ENCODE measurements around the gene THBS1.
A peak's percentile ranks its signal among the peaks of the same experiment; 100 is the strongest.

THBS1 gene

DNA sequence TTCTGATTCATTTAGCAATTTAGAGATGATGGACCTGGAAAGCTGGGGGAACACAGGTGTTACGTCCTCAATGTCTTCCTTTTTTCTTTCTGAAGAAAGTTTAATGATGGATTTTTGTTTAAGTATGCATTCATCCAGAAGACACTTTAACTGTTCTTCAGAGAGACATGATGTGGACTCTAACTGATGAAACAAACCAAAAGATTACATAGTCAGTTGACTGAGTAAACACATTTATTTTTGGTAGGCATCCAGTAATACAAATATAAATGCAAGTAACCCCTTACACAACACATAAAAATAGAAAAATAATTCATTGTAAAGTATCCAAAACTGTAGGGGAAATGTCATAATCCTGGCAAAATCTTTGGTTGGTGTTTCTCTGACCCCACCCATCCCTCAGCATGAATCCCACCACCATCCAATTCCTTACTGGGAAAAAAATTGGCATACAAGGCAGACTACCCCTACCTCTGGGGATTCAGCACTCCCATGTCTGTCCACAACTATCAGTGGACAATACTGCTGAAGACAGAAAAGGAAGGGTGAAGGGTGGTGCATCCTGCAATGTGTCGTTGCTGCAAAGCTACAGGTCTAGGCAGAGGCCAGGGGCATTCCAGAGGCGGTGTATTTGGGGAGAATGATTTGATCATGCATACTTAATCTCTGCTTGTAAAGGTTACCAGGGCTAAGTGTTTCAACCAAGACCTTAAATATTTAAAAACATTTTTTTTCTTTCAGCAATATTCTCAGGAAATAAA is 37.4 kb downstream of the THBS1 start:
- FAIRE-seq: no peak
- DNase-seq (ENCODE audit: insufficient read length, low spot score): no peak
- no peak for TF ChIP-seq POLR2A (IDR thresholded peaks at IDR 0.05; ENCODE audit: low read depth, low read length)

DNA sequence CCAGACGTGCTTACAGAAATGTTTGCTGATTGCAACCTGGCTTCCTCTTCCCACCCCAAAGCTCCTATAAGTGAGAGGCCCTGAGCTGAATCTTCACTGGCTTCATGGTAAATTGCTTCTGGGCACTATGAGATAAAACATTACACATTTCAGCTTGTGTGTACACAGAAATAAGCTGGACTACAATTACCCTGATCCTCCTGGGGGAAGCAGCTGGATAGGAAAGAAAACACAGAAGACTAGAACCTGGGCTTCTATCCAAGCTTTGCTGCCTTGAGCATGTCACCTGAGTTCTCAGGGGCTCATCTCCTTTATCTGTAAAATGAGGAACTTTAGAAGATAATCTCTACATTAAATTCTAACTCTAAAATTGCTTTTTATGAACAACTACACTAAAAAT is 40.3 kb downstream of the THBS1 start:
- peak; percentile 20 for FAIRE-seq
- TF ChIP-seq POLR2A (IDR thresholded peaks at IDR 0.05; ENCODE audit: low read depth, low read length): no peak
- no peak for DNase-seq (ENCODE audit: insufficient read length, low spot score)

DNA sequence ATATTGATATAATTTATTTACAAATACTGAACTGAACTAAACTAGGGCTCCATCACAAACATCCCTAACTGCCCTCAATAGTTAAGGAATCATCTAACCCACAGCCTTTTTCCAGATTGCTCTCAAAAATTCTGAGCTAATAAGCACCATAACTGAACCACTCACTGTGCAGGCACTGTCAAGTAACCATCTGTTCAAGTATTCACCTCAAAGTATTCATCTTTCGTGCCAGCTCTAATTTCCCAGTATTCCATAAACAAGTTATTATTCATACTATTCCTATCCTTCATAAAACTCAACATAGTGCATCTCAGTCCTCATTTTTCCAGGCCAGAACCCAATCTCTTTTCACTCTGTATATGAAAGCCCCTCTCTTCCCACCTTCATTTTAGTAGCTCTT is 41.1 kb downstream of the THBS1 start:
- no peak for DNase-seq (ENCODE audit: insufficient read length, low spot score)
- no peak for FAIRE-seq
- TF ChIP-seq POLR2A (IDR thresholded peaks at IDR 0.05; ENCODE audit: low read depth, low read length): no peak

DNA sequence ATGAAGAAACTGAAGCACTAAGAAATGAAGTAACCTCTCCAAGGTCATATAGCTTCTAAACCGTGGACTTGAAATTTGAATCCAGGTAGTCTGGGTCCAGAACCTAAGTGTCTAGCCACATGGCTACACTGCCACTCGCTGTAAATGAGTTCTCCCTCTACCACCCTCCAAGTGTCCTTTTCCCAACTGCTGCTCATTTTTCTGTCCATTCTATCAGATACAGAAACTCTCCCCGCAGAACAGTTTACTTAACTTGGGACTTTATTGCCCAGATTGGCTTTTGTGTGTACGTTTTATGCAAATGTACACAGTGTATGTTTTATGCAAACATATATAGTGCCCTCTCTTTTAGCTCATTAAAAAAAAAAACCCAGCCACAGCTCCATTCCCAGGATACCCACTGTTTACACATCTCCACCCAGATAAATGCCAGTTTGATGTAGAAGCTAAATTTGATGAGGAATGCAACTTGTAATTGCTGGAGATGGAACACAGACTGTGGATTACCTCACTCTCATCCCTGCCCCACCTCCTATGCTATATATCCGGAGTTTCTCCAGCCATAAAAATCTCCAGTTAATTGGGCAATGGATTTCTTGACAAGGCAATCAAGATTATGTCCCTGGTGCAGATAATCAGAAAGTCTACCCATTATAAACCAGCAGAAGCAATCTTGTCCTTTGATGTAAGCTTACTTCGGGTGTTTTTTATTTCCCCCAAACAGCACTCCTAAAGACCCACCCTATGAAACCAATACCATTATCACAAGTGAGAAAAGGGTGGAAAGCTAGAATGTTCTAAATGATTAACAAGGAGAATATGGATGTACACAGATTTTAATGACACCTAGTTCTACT is 42.0 kb downstream of the THBS1 start:
- no peak for TF ChIP-seq POLR2A (IDR thresholded peaks at IDR 0.05; ENCODE audit: low read depth, low read length)
- DNase-seq (ENCODE audit: insufficient read length, low spot score): no peak
- FAIRE-seq: no peak

DNA sequence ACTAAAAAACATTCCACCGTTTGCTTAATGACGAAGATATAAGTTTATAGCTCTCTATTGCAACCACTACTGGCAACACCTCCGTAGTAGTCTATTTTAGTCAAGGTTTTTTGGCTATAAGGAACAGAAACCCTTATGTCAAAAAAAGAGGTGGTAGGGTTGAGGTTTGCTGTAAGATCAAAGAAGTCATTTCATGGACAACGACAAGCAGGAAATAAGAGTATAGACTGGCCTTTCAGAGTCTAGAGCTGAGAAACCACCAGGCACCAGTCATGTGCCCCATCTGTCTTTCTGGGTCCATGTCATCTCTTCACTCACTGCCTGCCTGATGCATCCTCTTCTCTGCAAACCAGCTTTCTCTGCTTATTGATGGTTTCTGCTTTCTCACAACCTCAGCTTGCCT is 42.7 kb downstream of the THBS1 start:
- TF ChIP-seq POLR2A (IDR thresholded peaks at IDR 0.05; ENCODE audit: low read depth, low read length): no peak
- DNase-seq (ENCODE audit: insufficient read length, low spot score): no peak
- no peak for FAIRE-seq

DNA sequence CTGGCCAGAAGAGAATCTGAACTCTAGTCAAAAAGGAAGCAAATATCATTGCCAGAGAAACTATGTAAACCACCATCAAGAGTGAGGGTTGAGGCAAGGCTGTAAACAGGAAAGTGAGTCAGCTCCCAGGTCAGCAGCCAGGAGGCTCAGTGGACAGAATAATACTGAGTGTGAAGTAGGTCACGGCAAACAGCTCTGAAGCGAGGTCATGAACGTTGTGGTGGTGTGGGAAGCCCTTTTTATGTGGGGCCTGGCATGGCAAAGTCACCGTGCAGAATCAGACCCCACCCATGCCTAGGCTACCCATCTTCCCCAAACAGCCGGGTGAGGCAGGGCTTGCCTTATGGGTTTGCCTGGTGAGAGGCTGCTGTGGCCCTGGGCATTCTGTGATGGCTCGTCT is 43.9 kb downstream of the THBS1 start:
- TF ChIP-seq POLR2A (IDR thresholded peaks at IDR 0.05; ENCODE audit: low read depth, low read length): no peak
- FAIRE-seq: peak; percentile 98

DNA sequence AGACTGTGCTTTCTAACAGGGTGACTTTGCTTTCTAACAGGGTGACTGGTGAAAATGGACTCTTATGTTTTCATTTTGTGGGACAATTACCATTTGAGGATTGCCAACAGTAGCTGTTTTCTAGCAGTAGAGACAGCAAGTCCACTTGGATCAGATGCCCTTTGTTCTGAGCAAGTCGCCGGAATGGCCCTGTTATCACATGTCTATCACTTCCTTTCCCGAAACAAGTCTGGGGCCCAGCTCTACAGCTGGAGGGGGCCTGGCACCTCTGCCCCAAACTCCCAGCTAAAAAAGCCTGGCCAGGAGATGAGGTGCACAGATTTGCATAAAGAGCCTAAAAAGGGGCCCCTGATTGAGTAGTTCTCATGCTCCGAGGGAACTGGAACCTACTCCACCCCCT is 44.6 kb downstream of the THBS1 start:
- DNase-seq (ENCODE audit: insufficient read length, low spot score) (no peak), FAIRE-seq (no peak)
- no peak for TF ChIP-seq POLR2A (IDR thresholded peaks at IDR 0.05; ENCODE audit: low read depth, low read length)

More for the DNA sequence above, 43.9 kb downstream of the THBS1 start:
- peak; percentile 42 for DNase-seq (ENCODE audit: insufficient read length, low spot score)

DNA sequence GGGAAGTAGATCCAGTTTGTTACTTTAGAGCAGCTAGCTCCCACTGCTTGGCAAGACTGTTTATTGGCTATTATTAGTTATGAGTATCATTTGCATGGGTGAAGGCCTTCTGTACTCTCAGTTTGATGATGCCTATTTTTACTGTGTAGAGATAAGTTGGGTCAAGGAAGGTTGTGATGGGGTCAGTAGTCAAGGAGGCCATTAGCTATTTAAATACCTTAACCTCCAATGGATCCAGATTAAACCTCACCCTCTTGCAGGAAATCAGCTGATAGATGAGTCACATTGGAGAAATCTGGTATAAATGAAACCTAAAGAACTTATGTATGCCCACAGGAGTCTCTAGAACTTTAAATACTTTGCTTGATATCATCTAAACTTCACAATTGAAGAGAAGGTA is 45.0 kb downstream of the THBS1 start:
- TF ChIP-seq POLR2A (IDR thresholded peaks at IDR 0.05; ENCODE audit: low read depth, low read length): no peak

DNA sequence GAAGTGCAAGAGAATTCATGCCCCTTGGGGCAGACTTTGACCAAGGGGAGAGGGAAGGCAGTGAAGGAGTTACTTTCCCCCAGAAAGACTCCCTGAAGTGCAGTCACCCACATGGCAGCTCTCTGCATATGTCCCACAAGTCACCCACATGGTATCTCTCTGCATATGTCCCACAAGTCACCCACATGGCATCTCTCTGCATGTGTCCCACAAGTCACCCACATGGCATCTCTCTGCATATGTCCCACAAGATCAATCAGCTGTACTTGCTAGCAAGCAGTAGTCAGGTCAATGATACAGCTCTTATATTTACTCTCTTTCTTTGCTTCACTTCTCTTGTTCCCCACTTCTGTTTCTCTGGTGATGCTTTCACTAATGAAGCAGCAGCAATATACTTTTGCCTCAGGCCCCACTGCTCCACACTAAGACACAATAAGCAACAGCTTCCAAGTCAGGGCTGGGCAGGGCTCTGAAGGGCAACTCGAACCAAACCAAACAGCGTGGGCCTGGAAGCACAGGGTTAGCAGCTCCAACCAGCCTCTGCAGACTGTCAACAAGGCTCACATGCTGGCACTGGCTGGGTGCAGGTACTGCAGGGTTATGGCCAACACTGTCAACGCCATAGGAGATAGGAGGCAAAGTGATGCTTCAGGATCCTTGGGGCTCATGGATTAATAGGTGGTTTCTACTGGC is 46.7 kb downstream of the THBS1 start:
- no peak for DNase-seq (ENCODE audit: insufficient read length, low spot score)
- FAIRE-seq: no peak
- no peak for TF ChIP-seq POLR2A (IDR thresholded peaks at IDR 0.05; ENCODE audit: low read depth, low read length)

More for the DNA sequence above, 45.0 kb downstream of the THBS1 start:
- DNase-seq (ENCODE audit: insufficient read length, low spot score) (no peak), FAIRE-seq (no peak)

DNA sequence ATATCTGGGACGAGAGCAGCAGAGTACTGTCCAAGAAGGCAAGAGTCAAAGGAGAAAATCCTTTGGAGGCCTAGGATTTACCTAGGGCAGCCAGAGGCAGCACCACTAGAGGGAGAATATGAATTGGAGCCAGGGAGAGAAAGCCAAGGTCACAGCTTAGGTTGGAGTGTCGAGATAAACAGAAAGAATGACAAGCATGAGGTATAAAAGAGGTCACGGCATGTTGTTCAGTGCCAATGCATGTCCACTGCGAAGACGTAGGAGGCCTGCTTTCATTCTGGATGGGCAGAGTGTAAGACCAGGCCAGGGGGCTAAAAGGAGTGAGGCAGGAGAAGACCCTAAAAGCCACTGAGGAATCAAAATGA is 47.2 kb downstream of the THBS1 start:
- TF ChIP-seq POLR2A (IDR thresholded peaks at IDR 0.05; ENCODE audit: low read depth, low read length): no peak
- FAIRE-seq: no peak
- DNase-seq (ENCODE audit: insufficient read length, low spot score): no peak

DNA sequence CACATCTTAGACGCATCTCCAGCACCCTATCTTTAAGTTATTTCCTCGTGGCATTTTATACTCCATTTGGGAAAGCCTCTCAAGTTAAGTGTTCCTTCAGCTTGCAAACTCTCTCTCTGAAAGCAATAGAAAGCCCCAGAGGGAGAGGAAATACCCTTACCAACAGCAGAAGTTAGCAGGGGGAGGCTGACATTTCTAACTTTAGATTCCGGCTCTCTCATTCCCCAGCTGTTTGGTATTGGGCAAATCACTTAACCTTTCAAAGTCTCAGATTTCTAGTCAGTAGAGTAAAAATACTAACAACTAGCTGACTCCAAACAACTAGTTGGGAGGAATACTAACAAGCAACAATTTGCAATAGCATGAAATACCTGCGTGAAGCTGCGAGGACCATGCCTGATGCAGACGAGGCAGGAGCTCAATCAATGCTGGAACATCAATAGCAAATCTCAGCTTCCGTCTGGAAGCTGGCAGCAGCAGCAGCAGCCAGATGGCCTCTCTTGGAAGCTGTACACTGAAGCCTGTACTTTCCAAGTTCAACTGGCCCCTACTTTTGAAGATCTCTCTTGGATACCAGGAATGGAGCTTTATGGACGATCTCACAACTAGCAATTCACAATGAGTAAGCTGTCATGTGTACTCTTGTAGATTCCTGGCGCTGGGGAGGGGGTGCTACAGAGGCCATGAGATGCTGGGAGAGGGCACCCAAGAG is 47.8 kb downstream of the THBS1 start:
- TF ChIP-seq POLR2A (IDR thresholded peaks at IDR 0.05; ENCODE audit: low read depth, low read length): no peak
- DNase-seq (ENCODE audit: insufficient read length, low spot score): no peak
- FAIRE-seq: no peak

DNA sequence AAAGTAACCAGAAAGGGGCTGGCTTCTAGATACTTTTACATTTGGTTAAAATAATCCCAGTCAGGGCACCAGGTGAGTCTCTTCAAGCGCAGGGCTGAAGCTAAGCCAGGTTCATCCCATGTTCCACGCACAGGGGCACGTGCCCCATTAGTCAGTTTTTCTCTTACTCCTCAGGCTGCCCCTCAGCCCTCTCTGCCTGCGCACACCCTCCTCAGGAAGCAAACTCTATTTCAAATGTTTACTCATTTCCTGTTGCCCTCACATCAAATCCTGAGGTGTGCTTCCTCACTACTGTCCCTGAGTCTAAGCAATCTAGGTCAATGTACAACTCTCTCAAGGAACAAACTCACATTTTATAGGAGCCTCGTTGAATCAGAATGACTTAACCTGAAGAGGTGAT is 48.5 kb downstream of the THBS1 start:
- TF ChIP-seq POLR2A (IDR thresholded peaks at IDR 0.05; ENCODE audit: low read depth, low read length): no peak
- DNase-seq (ENCODE audit: insufficient read length, low spot score) (peak; percentile 32), FAIRE-seq (peak; percentile 81)

DNA sequence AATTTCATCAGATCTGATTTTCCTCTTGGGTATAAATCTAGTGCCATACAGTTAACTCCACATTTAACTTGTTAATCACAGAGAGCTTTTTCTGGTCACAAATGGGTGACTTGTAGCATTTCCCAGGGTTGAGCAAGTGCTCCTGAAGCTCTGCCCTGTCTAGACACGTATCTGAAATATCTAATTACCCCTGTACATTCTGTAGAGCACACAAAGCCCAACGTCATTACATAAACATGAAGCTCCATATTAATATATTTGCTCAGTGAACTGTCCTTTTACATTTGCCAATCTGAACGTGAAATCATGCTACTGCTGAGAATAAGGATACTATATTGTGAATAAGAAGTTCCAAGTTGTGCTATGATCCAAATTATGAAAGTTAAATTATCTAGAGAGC is 49.0 kb downstream of the THBS1 start:
- no peak for TF ChIP-seq POLR2A (IDR thresholded peaks at IDR 0.05; ENCODE audit: low read depth, low read length)
- no peak for DNase-seq (ENCODE audit: insufficient read length, low spot score)
- no peak for FAIRE-seq

DNA sequence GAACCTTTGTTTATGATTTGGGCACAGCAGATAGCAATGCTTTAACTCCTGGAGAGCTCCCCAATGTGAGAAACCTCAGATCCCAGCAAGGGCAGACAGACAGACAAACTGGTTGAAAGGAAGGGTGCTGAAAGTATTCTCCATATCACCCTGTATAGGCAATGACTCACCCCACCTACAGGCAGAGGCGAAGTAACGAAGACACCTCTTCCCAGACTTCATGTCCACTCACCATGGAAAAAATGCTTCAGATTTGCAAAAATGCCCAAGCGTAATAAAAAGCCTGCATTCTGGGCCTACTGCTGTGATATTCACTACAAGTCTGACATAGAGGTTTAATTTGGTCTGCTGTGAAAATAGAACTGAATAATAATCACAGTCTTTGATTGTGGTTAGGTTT is 50.5 kb downstream of the THBS1 start:
- DNase-seq (ENCODE audit: insufficient read length, low spot score) (no peak), FAIRE-seq (no peak)
- no peak for TF ChIP-seq POLR2A (IDR thresholded peaks at IDR 0.05; ENCODE audit: low read depth, low read length)

All from H54 (cell line).